CD14-positive monocyte (primary cell): ENCODE data around the gene MRPL50. TPM values are rescaled to one million over a fixed set of nuclear protein-coding genes. Genes with fewer than 3 reads are reported as not detected.

Source experiments
- DNase-seq, 3 donors: peaks; one replicate each; pipeline ENCODE4 v3.0.0-alpha.2; 2011 to 2022
- H2AFZ ChIP-seq: 2 replicates; pipeline ENCODE4 v1.6.0; 2012; ENCODE audit warnings: mild to moderate bottlenecking, low read depth, low read length, inconsistent platforms; ENCODE audit not compliant: insufficient read depth, poor library complexity, severe bottlenecking
- H3K27ac ChIP-seq, 2 donors: 1 replicate in 1 of 2; 2 replicates in 1 of 2; pipeline ENCODE4 v1.5.1; 2012 to 2013; ENCODE audit warnings: low read length in 2 of 2, control low read depth in 1 of 2, inconsistent platforms in 1 of 2, low read depth in 1 of 2, mild to moderate bottlenecking in 1 of 2
- H3K27me3 ChIP-seq, 2 donors: one replicate each; pipeline versions ENCODE4 v1.6.0 to v1.6.1; 2011 to 2013; ENCODE audit warnings: low read length in 2 of 2; ENCODE audit not compliant: control insufficient read depth in 2 of 2, insufficient read depth in 2 of 2
- H3K36me3 ChIP-seq, 2 donors: replicated peaks in 1 of 2; 1 replicate in 1 of 2; 2 replicates in 1 of 2; pipeline versions ENCODE4 v1.5.1 to v1.6.1; 2012 to 2013; ENCODE audit warnings: low read length in 2 of 2, control low read depth in 1 of 2, inconsistent platforms in 1 of 2, mild to moderate bottlenecking in 1 of 2; ENCODE audit not compliant: insufficient read depth in 2 of 2, control insufficient read depth in 1 of 2
- H3K4me1 ChIP-seq, 2 donors: 1 replicate in 1 of 2; 2 replicates in 1 of 2; pipeline versions ENCODE4 v1.5.1 to v1.6.1; 2012 to 2013; ENCODE audit warnings: low read length in 2 of 2, control low read depth in 1 of 2, inconsistent platforms in 1 of 2, mild to moderate bottlenecking in 1 of 2, moderate library complexity in 1 of 2; ENCODE audit not compliant: insufficient read depth in 2 of 2, control insufficient read depth in 1 of 2
- H3K4me2 ChIP-seq: replicated peaks from 2 replicates; pipeline ENCODE3; 2012; ENCODE audit warnings: low read length, moderate library complexity, mild to moderate bottlenecking; ENCODE audit not compliant: poor library complexity, severe bottlenecking; ENCODE audit errors: extremely low read depth
- H3K4me3 ChIP-seq, 3 experiments: fragments of 200-600 bp in 1 of 3; sonication (generic) in 1 of 3; replicated peaks in 1 of 3; 1 replicate in 2 of 3; 2 replicates in 1 of 3; pipeline ENCODE4 v1.5.1; 2011 to 2013; ENCODE audit warnings: low read length in 3 of 3, mild to moderate bottlenecking in 3 of 3, control low read depth in 2 of 3, low read depth in 2 of 3, inconsistent platforms in 1 of 3, moderate library complexity in 1 of 3
- H3K79me2 ChIP-seq: 2 replicates; pipeline ENCODE4 v1.6.0; 2012; ENCODE audit warnings: mild to moderate bottlenecking, control low read depth, inconsistent platforms, low read length, moderate library complexity; ENCODE audit not compliant: insufficient read depth
- H3K9ac ChIP-seq: 2 replicates; pipeline ENCODE4 v1.6.0; 2017; ENCODE audit warnings: low read length, mild to moderate bottlenecking; ENCODE audit not compliant: insufficient read depth, poor library complexity, severe bottlenecking
- H3K9me3 ChIP-seq, 2 donors: replicated peaks in 1 of 2; 1 replicate in 1 of 2; 2 replicates in 1 of 2; pipeline versions ENCODE4 v1.5.1 to v1.6.1; 2012 to 2013; ENCODE audit warnings: low read length in 2 of 2, control low read depth in 1 of 2; ENCODE audit not compliant: control insufficient read depth in 1 of 2, insufficient read depth in 1 of 2
- H4K20me1 ChIP-seq: 2 replicates; pipeline ENCODE4 v1.6.0; 2012; ENCODE audit warnings: mild to moderate bottlenecking, low read length, control low read depth, moderate library complexity; ENCODE audit not compliant: insufficient read depth
- H3K27ac Mint-ChIP-seq, 7 donors: one replicate each; pipeline ENCODE4 v1.8.0; 2020; ENCODE audit warnings: mild to moderate bottlenecking in 7 of 7, mixed read lengths in 7 of 7, moderate library complexity in 6 of 7, inconsistent platforms in 2 of 7
- H3K27me3 Mint-ChIP-seq, 3 donors: one replicate each; pipeline ENCODE4 v1.8.0; 2021 to 2022; ENCODE audit warnings: low read depth in 3 of 3, mild to moderate bottlenecking in 3 of 3, mixed read lengths in 3 of 3, moderate library complexity in 3 of 3, inconsistent platforms in 1 of 3
- H3K36me3 Mint-ChIP-seq, 2 donors: one replicate each; pipeline ENCODE4 v1.8.0; 2020; ENCODE audit warnings: mixed read lengths in 2 of 2, inconsistent platforms in 1 of 2, mild to moderate bottlenecking in 1 of 2
- H3K4me1 Mint-ChIP-seq: one replicate; pipeline ENCODE4 v1.8.0; 2020; ENCODE audit warnings: mild to moderate bottlenecking, mixed read lengths
- H3K4me3 Mint-ChIP-seq, 2 donors: one replicate each; pipeline ENCODE4 v1.8.0; 2020; ENCODE audit warnings: mild to moderate bottlenecking in 2 of 2, mixed read lengths in 2 of 2, moderate library complexity in 1 of 2
- H3K9me3 Mint-ChIP-seq, 7 donors: one replicate each; pipeline ENCODE4 v1.8.0; 2020 to 2022; ENCODE audit warnings: mixed read lengths in 7 of 7, mild to moderate bottlenecking in 6 of 7, moderate library complexity in 6 of 7, inconsistent platforms in 2 of 7
- CTCF ChIP-seq: fragments of 200-600 bp; IDR thresholded peaks from one replicate; pipeline ENCODE4 v1.8.0; 2022; ENCODE audit warnings: antibody characterized with exemption, mild to moderate bottlenecking
- WGBS: methylation state at CpG from one replicate; pipeline ENCODE4 v1.1.5; 2013; ENCODE audit warnings: missing lambda C conversion rate; ENCODE audit not compliant: insufficient coverage; 5-methylcytosine and 5-hydroxymethylcytosine counted together
- intact Hi-C, 2 donors: fragments of 100-400 bp; cut with micrococcal nuclease; formaldehyde crosslinking; loops; one replicate each; pipeline versions ENCODE4 v1.15.0 to v1.15.1; 2023
- polyA plus RNA-seq, 3 donors: library from polyadenylated mRNA; depleted of rRNA in 1 of 3; unstranded in 2 of 3; stranded (reverse) in 1 of 3; fragments of 300-500 nt in 2 of 3; fragments of >200 nt in 1 of 3; fragmentation: Illumina TruSeq in 2 of 3; gene quantifications; 1 replicate in 2 of 3; 2 replicates in 1 of 3; pipeline ENCODE4 v1.2.3, GENCODE V29; 2012 to 2021

MRPL50 gene
- polyA plus RNA-seq, 3 donors: 1.9 to 4.9 (median 4.8) TPM

GRCh38 chr9:101352892-101353463, 45.4 kb downstream of the MRPL50 start:
- H3K36me3 ChIP-seq: no peaks in the 10 kb centered on the region
- H3K4me3 Mint-ChIP-seq: no peak overlapping the region
- H3K9me3 ChIP-seq: no peaks in the 10 kb centered on the region
- DNase-seq: no peak
- H3K27ac ChIP-seq: no peak overlapping the region
- H3K36me3 Mint-ChIP-seq: no peaks in the 10 kb centered on the region
- no peak overlapping the region for H3K9ac ChIP-seq
- intact Hi-C loops: no loop called here
- TF ChIP-seq CTCF: no peak
- H3K4me2 ChIP-seq: no peak overlapping the region
- no peak overlapping the region for H3K27ac Mint-ChIP-seq
- H3K27me3 Mint-ChIP-seq: peaks cover 0 to 2% (median 1%) of the 10 kb centered on the region in 3 donors
- peaks cover 0 to 17% (median 3%) of the 10 kb centered on the region in 7 donors for H3K9me3 Mint-ChIP-seq
- no peaks in the 10 kb centered on the region for H4K20me1 ChIP-seq
- no peaks in the 10 kb centered on the region for H3K4me1 ChIP-seq
- no peak overlapping the region for H3K4me3 ChIP-seq
- no peak overlapping the region for H2AFZ ChIP-seq
- H3K4me1 Mint-ChIP-seq: no peaks in the 10 kb centered on the region
- H3K27me3 ChIP-seq: no peaks in the 10 kb centered on the region
- no peaks in the 10 kb centered on the region for H3K79me2 ChIP-seq
- WGBS: 90% methylated on average over 5 of the region's 6 CpGs

GRCh38 chr9:101350285-101350684, 48.1 kb downstream of the MRPL50 start:
- Mint-ChIP-seq H3K9me3 (peaks cover 0 to 10% (median 2%) of the 10 kb centered on the region in 7 donors), H3K27me3 (peaks cover 0 to 5% (median 1%) of the 10 kb centered on the region in 3 donors), H3K27ac (no peak overlapping the region), H3K36me3 (no peaks in the 10 kb centered on the region), H3K4me3 (no peak overlapping the region), H3K4me1 (no peaks in the 10 kb centered on the region)
- peaks cover 0 to 2% of the 10 kb centered on the region in 2 donors for H3K9me3 ChIP-seq
- intact Hi-C loops: no loop called here
- no peak overlapping the region for H3K4me2 ChIP-seq
- H2AFZ ChIP-seq: no peak overlapping the region
- TF ChIP-seq CTCF: no peak
- no peaks in the 10 kb centered on the region for H3K79me2 ChIP-seq
- no peak overlapping the region for H3K27ac ChIP-seq
- H4K20me1 ChIP-seq: no peaks in the 10 kb centered on the region
- no peaks in the 10 kb centered on the region for H3K36me3 ChIP-seq
- H3K4me1 ChIP-seq: no peaks in the 10 kb centered on the region
- no peak for DNase-seq
- no CpG with 5 or more reads among the region's 1 CpG for WGBS
- no peaks in the 10 kb centered on the region for H3K27me3 ChIP-seq
- no peak overlapping the region for H3K9ac ChIP-seq
- no peak overlapping the region for H3K4me3 ChIP-seq
